OCI-LY1 (cell line): ENCODE measurements around the gene PDYN.

Experiments used
- H2AFZ ChIP-seq: fragments of 200-600 bp; sonication (generic), shearing (Covaris generic); 2 replicates; pipeline ENCODE4 v1.6.0; 2014; ENCODE audit warnings: antibody characterized with exemption, mild to moderate bottlenecking, low read length
- H3F3A ChIP-seq: fragments of 200-600 bp; sonication (generic), shearing (Covaris generic); 2 replicates; pipeline ENCODE4 v1.6.0; 2014; ENCODE audit warnings: mild to moderate bottlenecking, antibody characterized with exemption, low read length, moderate library complexity; ENCODE audit not compliant: insufficient read depth
- H3K27ac ChIP-seq: fragments of 200-600 bp; sonication (generic); 2 replicates; pipeline ENCODE4 v1.5.1; 2014; ENCODE audit warnings: low read length, mixed run types, mild to moderate bottlenecking, low read depth; ENCODE audit not compliant: poor library complexity, severe bottlenecking
- H3K27me3 ChIP-seq: fragments of 200-600 bp; sonication (generic); 2 replicates; pipeline ENCODE4 v1.6.0; 2014; ENCODE audit warnings: antibody characterized with exemption, mild to moderate bottlenecking, low read length, moderate library complexity; ENCODE audit not compliant: insufficient read depth
- H3K36me3 ChIP-seq: fragments of 200-600 bp; sonication (generic); 2 replicates; pipeline ENCODE4 v1.6.1; 2014; ENCODE audit warnings: mild to moderate bottlenecking, antibody characterized with exemption, low read length, moderate library complexity, mixed read lengths; ENCODE audit not compliant: insufficient read depth
- H3K4me1 ChIP-seq: fragments of 200-600 bp; sonication (generic); 2 replicates; pipeline ENCODE4 v1.5.1; 2014; ENCODE audit warnings: mild to moderate bottlenecking, low read length, moderate library complexity; ENCODE audit not compliant: insufficient read depth, severe bottlenecking
- H3K4me2 ChIP-seq: fragments of 200-600 bp; sonication (generic), shearing (Covaris generic); 2 replicates; pipeline ENCODE4 v1.6.1; 2014; ENCODE audit warnings: low read length
- H3K4me3 ChIP-seq: fragments of 200-600 bp; sonication (generic); 2 replicates; pipeline ENCODE4 v1.5.1; 2014; ENCODE audit warnings: low read length, low read depth, mild to moderate bottlenecking, mixed read lengths; ENCODE audit not compliant: poor library complexity, severe bottlenecking
- H3K79me2 ChIP-seq: fragments of 200-600 bp; shearing (Covaris generic); 2 replicates; pipeline ENCODE4 v1.6.1; 2016; ENCODE audit warnings: mixed run types, low read length, mixed read lengths; ENCODE audit not compliant: insufficient read depth
- H3K9ac ChIP-seq: fragments of 200-600 bp; sonication (generic), shearing (Covaris generic); 2 replicates; pipeline ENCODE4 v1.6.1; 2014; ENCODE audit warnings: mild to moderate bottlenecking, low read length, mixed read lengths
- H3K9me2 ChIP-seq: fragments of 200-600 bp; sonication (generic), shearing (Covaris generic); 2 replicates; pipeline ENCODE4 v1.6.1; 2014; ENCODE audit warnings: low read depth, mild to moderate bottlenecking, low read length, mixed read lengths
- H3K9me3 ChIP-seq: fragments of 200-600 bp; shearing (Covaris generic); 2 replicates; pipeline ENCODE4 v1.6.1; 2014; ENCODE audit warnings: low read length, mixed read lengths
- H4K20me1 ChIP-seq: fragments of 200-600 bp; sonication (generic), shearing (Covaris generic); 2 replicates; pipeline ENCODE4 v1.6.0; 2016; ENCODE audit warnings: mild to moderate bottlenecking, low read length; ENCODE audit not compliant: insufficient read depth
- EZH2 ChIP-seq: fragments of 200-600 bp; sonication (generic), shearing (Covaris generic); IDR thresholded peaks from 2 replicates; pipeline ENCODE4 v1.8.0; 2017; ENCODE audit warnings: borderline replicate concordance, mixed run types, mild to moderate bottlenecking, antibody characterized with exemption, low read length, moderate library complexity, mixed read lengths
- TF ChIP-seq, protein P1 (sequence below): fragments of 200-600 bp; sonication (generic), shearing (Covaris generic); IDR thresholded peaks from 2 replicates; pipeline ENCODE4 v1.5.1; 2017; ENCODE audit warnings: mild to moderate bottlenecking, antibody characterized with exemption, low read length, moderate library complexity, mixed read lengths

Gene PDYN

DNA sequence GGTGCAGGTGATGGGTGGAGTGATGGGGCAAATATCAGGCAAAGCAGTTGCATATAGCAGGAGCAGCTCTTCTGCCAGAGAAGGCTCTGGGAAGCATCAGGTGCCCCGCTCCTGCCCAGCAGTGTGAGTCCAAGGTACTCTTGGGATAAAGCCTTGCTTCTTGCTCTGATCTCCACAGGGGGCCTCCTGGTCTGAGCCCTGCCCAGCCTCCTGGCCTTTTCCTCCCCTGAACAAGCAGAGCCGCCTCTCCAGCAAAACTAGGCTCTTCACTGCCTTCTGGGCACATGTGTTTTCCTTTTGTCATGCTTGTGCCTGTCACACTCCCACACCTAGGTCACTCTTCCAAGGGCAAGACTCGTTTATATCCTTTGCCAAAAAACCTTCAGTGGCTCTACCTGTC, 64.4 kb downstream of the PDYN start:
- no peaks in the 10 kb centered on the region for H3K36me3 ChIP-seq
- no peaks in the 10 kb centered on the region for H3K27me3 ChIP-seq
- H3K27ac ChIP-seq = no peak overlapping the region
- no peaks in the 10 kb centered on the region for H3K4me1 ChIP-seq
- no peaks in the 10 kb centered on the region for H4K20me1 ChIP-seq
- H3K9me2 ChIP-seq = no peaks in the 10 kb centered on the region
- H3K9me3 ChIP-seq = no peaks in the 10 kb centered on the region
- no peak for TF ChIP-seq EZH2
- TF ChIP-seq, protein P1, sequence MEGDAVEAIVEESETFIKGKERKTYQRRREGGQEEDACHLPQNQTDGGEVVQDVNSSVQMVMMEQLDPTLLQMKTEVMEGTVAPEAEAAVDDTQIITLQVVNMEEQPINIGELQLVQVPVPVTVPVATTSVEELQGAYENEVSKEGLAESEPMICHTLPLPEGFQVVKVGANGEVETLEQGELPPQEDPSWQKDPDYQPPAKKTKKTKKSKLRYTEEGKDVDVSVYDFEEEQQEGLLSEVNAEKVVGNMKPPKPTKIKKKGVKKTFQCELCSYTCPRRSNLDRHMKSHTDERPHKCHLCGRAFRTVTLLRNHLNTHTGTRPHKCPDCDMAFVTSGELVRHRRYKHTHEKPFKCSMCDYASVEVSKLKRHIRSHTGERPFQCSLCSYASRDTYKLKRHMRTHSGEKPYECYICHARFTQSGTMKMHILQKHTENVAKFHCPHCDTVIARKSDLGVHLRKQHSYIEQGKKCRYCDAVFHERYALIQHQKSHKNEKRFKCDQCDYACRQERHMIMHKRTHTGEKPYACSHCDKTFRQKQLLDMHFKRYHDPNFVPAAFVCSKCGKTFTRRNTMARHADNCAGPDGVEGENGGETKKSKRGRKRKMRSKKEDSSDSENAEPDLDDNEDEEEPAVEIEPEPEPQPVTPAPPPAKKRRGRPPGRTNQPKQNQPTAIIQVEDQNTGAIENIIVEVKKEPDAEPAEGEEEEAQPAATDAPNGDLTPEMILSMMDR = no peak
- no peak overlapping the region for H3K4me2 ChIP-seq
- H3F3A ChIP-seq = no peaks in the 10 kb centered on the region
- H3K9ac ChIP-seq = no peak overlapping the region
- no peak overlapping the region for H2AFZ ChIP-seq
- no peak overlapping the region for H3K4me3 ChIP-seq
- no peaks in the 10 kb centered on the region for H3K79me2 ChIP-seq

DNA sequence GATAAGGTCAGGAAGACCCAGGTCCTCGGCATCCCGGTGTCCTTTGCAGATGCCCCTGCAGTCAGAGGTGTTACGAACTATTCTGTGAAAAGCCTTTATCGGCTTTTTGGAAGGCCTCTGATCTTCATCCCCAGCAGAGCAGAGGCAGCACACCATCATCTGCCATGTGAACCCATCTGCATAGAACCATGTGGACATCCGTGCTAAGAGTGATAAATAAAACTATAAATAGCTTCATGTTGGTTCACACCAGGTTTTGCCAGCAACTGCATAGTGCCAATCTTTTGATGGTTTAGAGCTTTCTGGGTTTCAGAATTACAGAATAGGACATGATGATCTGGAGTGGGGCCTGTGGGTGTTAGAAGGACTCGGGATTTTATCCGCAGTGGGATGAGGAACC, 65.1 kb downstream of the PDYN start:
- Histone ChIP-seq H3K9ac (no peak overlapping the region), H3K36me3 (no peaks in the 10 kb centered on the region), H3F3A (no peaks in the 10 kb centered on the region), H3K27me3 (no peaks in the 10 kb centered on the region), H3K9me3 (no peaks in the 10 kb centered on the region), H3K9me2 (no peaks in the 10 kb centered on the region), H4K20me1 (no peaks in the 10 kb centered on the region), H3K4me2 (no peak overlapping the region), H3K79me2 (no peaks in the 10 kb centered on the region), H2AFZ (no peak overlapping the region), H3K27ac (no peak overlapping the region), H3K4me1 (no peaks in the 10 kb centered on the region), H3K4me3 (no peak overlapping the region)
- TF ChIP-seq, protein P1 = no peak
